Suprapubic skin (tissue), 4 donors: ENCODE measurements around the gene MRPL14. TPM values are rescaled to one million over a fixed set of nuclear protein-coding genes. Genes with fewer than 3 reads are reported as not detected.
A peak's percentile ranks its signal among the peaks of the same experiment; 100 is the strongest.

Experiments used
- DNase-seq, 2 donors: peaks; one replicate each; pipeline ENCODE4 v3.0.0-alpha.2; 2019; ENCODE audit warnings: low spot score in 2 of 2
- H3K27ac ChIP-seq: fragments of 200-600 bp; sonication (generic); one replicate; pipeline ENCODE4 v1.5.1; 2019
- H3K27me3 ChIP-seq: fragments of 200-600 bp; sonication (generic); one replicate; pipeline ENCODE4 v1.5.1; 2019
- H3K36me3 ChIP-seq: fragments of 200-600 bp; sonication (generic); one replicate; pipeline ENCODE4 v1.5.1; 2019
- H3K4me1 ChIP-seq: fragments of 200-600 bp; sonication (generic); one replicate; pipeline ENCODE4 v1.5.1; 2019
- H3K4me3 ChIP-seq: fragments of 200-600 bp; sonication (generic); one replicate; pipeline ENCODE4 v1.5.1; 2019; ENCODE audit warnings: mild to moderate bottlenecking
- H3K9me3 ChIP-seq: fragments of 200-600 bp; sonication (generic); one replicate; pipeline ENCODE4 v1.5.1; 2019
- CTCF ChIP-seq, 2 donors: fragments of 200-600 bp in 1 of 2; fragments of 450-650 bp in 1 of 2; sonication (generic) in 1 of 2; IDR thresholded peaks; one replicate each; pipeline ENCODE4 v1.5.1; 2016 to 2019; ENCODE audit warnings: antibody characterized with exemption in 2 of 2, mild to moderate bottlenecking in 1 of 2, moderate library complexity in 1 of 2
- EP300 ChIP-seq: sonication (generic); formaldehyde crosslinking; IDR thresholded peaks from one replicate; pipeline ENCODE4 v1.6.1; 2017; ENCODE audit warnings: antibody characterized with exemption
- POLR2A ChIP-seq, 2 donors: fragments of 450-650 bp; IDR thresholded peaks; one replicate each; pipeline ENCODE4 v1.6.1; 2017; ENCODE audit warnings: antibody characterized with exemption in 2 of 2, mild to moderate bottlenecking in 2 of 2, moderate library complexity in 2 of 2
- POLR2AphosphoS5 ChIP-seq, 3 donors: sonication (generic); formaldehyde crosslinking; IDR thresholded peaks; one replicate each; pipeline ENCODE4 v1.6.1; 2017; ENCODE audit warnings: antibody characterized with exemption in 3 of 3
- WGBS: methylation state at CpG from one replicate; pipeline ENCODE4 v1.1.5; 2018; 5-methylcytosine and 5-hydroxymethylcytosine counted together
- total RNA-seq, 4 donors: library from RNA; depleted of rRNA; stranded (reverse); fragments of >200 nt; gene quantifications; one replicate each; pipeline ENCODE4 v1.1.0, GENCODE V29; 2016

Gene MRPL14
- total RNA-seq, 4 donors from 2014 or later = 25.1 to 49.8 (median 44.0) TPM

GRCh38 chr6:44074439-44074812 lies 52.8 kb downstream of the MRPL14 start:
- Histone ChIP-seq H3K4me3 (peak overlapping the region; percentile 58), H3K36me3 (no peaks in the 10 kb centered on the region), H3K4me1 (peaks cover 61% of the 10 kb centered on the region), H3K27me3 (no peaks in the 10 kb centered on the region), H3K9me3 (no peaks in the 10 kb centered on the region), H3K27ac (peak overlapping the region; percentile 77)
- peak; percentile 82 to 88 for DNase-seq
- WGBS = 0% methylated on average over 13 of the region's 13 CpGs
- TF ChIP-seq POLR2A (IDR thresholded peaks at IDR 0.05) (no peak), EP300 (no peak), POLR2AphosphoS5 (IDR thresholded peaks at IDR 0.05) (no peak), CTCF (IDR thresholded peaks at IDR 0.05) (peak; percentile 82 to 83)

GRCh38 chr6:44073612-44074438 lies 53.4 kb downstream of the MRPL14 start:
- H3K4me3 ChIP-seq = peak overlapping the region; percentile 58

GRCh38 chr6:44072959-44073611 lies 54.2 kb downstream of the MRPL14 start:
- Histone ChIP-seq H3K9me3 (no peaks in the 10 kb centered on the region), H3K4me1 (peaks cover 63% of the 10 kb centered on the region), H3K27ac (peak overlapping the region; percentile 77), H3K36me3 (no peaks in the 10 kb centered on the region), H3K4me3 (peak overlapping the region; percentile 58), H3K27me3 (no peaks in the 10 kb centered on the region)
- 2% methylated on average over 33 of the region's 55 CpGs for WGBS
- TF ChIP-seq EP300 (no peak), POLR2A (IDR thresholded peaks at IDR 0.05) (no peak), CTCF (IDR thresholded peaks at IDR 0.05) (no peak), POLR2AphosphoS5 (IDR thresholded peaks at IDR 0.05) (no peak)
- peak in 1 of 2 donors; percentile 81 for DNase-seq

More at GRCh38 chr6:44073612-44074438, 53.4 kb downstream of the MRPL14 start:
- TF ChIP-seq POLR2A (IDR thresholded peaks at IDR 0.05) (no peak), EP300 (no peak), POLR2AphosphoS5 (IDR thresholded peaks at IDR 0.05) (no peak), CTCF (IDR thresholded peaks at IDR 0.05) (no peak)
- Histone ChIP-seq H3K4me1 (peaks cover 56% of the 10 kb centered on the region), H3K27me3 (no peaks in the 10 kb centered on the region), H3K9me3 (no peaks in the 10 kb centered on the region), H3K36me3 (no peaks in the 10 kb centered on the region), H3K27ac (peak overlapping the region; percentile 77)
- DNase-seq = peak in 1 of 2 donors; percentile 66
- WGBS = 23% methylated on average over 14 of the region's 25 CpGs

GRCh38 chr6:44072452-44072958 lies 54.7 kb downstream of the MRPL14 start:
- no peaks in the 10 kb centered on the region for H3K36me3 ChIP-seq
- no peaks in the 10 kb centered on the region for H3K27me3 ChIP-seq
- H3K27ac ChIP-seq = peak overlapping the region; percentile 77
- H3K4me3 ChIP-seq = peak overlapping the region; percentile 58
- no peak for TF ChIP-seq EP300
- no peak for TF ChIP-seq POLR2A (IDR thresholded peaks at IDR 0.05)
- no peak for TF ChIP-seq POLR2AphosphoS5 (IDR thresholded peaks at IDR 0.05)
- TF ChIP-seq CTCF (IDR thresholded peaks at IDR 0.05) = no peak
- H3K9me3 ChIP-seq = no peaks in the 10 kb centered on the region
- WGBS = no CpG with 5 or more reads among the region's 4 CpGs
- peak in 1 of 2 donors; percentile 58 for DNase-seq
- H3K4me1 ChIP-seq = peaks cover 63% of the 10 kb centered on the region
